K562 (cell line): ENCODE results near the gene GRSF1. TPM values are rescaled to one million over a fixed set of nuclear protein-coding genes. Genes with fewer than 3 reads are reported as not detected.

Source experiments
- ATAC-seq: fragments of 200-7000 bp; cut with Tn5 transposase; 3 replicates; pipeline ENCODE4 v1.9.1; 2020; ENCODE audit warnings: moderate library complexity
- BruUV-seq: library from RNA; stranded (reverse); fragments of 400-500 nt; replicated peaks from 2 replicates; lab custom pipeline; 2021; lab: Mats Ljungman, UMichigan
- CTCF ChIA-PET: fragments of 300-600 bp; formaldehyde crosslinking; extraction: SDS; loops from one replicate; lab custom pipeline; 2021; ENCODE audit warnings: low intra/inter-chr PET ratio; lab: Yijun Ruan, JAX
- POLR2A ChIA-PET: fragments of 300-600, 350-650 bp; sonication (Branson Sonifier 250); formaldehyde crosslinking; extraction: SDS; loops from one replicate; lab custom pipeline; 2021; ENCODE audit warnings: antibody characterized with exemption, inconsistent platforms; lab: Yijun Ruan, JAX
- DNase-seq, 4 experiments: peaks; one replicate each; pipeline versions ENCODE4 v3.0.0 to v3.0.0-alpha.2; 2011 to 2018; ENCODE audit warnings: low spot score in 3 of 4, mixed read lengths in 3 of 4; ENCODE audit errors: extremely low read depth in 1 of 4
- FAIRE-seq: peaks from 2 replicates; lab custom pipeline; 2011; peaks lifted over from hg19 to GRCh38; lab: Jason Lieb, UNC
- H2AFZ ChIP-seq: 2 replicates; pipeline ENCODE4 v1.6.0; 2011; ENCODE audit warnings: low read depth, low read length, control low read depth, inconsistent platforms
- H3K27ac ChIP-seq: fragments of 200-600 bp; 3 replicates; pipeline ENCODE4 v1.8.0; 2011; ENCODE audit warnings: low read depth, mild to moderate bottlenecking, control low read depth, inconsistent platforms, low read length, moderate library complexity, mixed read lengths; ENCODE audit errors: extremely low read depth
- H3K27me3 ChIP-seq, 2 experiments: fragments of 300-600 bp in 1 of 2; 2 replicates in 1 of 2; 3 replicates in 1 of 2; pipeline versions ENCODE4 v1.6.0 to v1.8.0; 2011; ENCODE audit warnings: inconsistent platforms in 2 of 2, low read length in 2 of 2, mild to moderate bottlenecking in 1 of 2, mixed read lengths in 1 of 2, moderate library complexity in 1 of 2; ENCODE audit not compliant: control insufficient read depth in 2 of 2, insufficient read depth in 2 of 2
- H3K36me3 ChIP-seq: fragments of 300-600 bp; 3 replicates; pipeline ENCODE4 v1.8.0; 2011; ENCODE audit warnings: mild to moderate bottlenecking, low read length, inconsistent platforms; ENCODE audit not compliant: control insufficient read depth, insufficient read depth
- H3K4me1 ChIP-seq, 2 experiments: fragments of 200-600 bp in 1 of 2; replicated peaks in 1 of 2; 2 replicates in 1 of 2; 3 replicates in 1 of 2; pipeline versions ENCODE4 v1.5.1 to v1.8.0; 2011; ENCODE audit warnings: inconsistent platforms in 2 of 2, low read length in 2 of 2, mild to moderate bottlenecking in 1 of 2, mixed read lengths in 1 of 2, moderate library complexity in 1 of 2; ENCODE audit not compliant: control insufficient read depth in 2 of 2, insufficient read depth in 2 of 2
- H3K4me2 ChIP-seq: 2 replicates; pipeline ENCODE4 v1.6.1; 2011; ENCODE audit warnings: low read length, control low read depth, inconsistent platforms, mixed read lengths; ENCODE audit not compliant: insufficient read depth
- H3K4me3 ChIP-seq: fragments of 200-600 bp; sonication (generic), shearing (Covaris generic); 2 replicates; pipeline ENCODE4 v1.5.1; 2016; ENCODE audit warnings: control low read depth, inconsistent platforms
- H3K79me2 ChIP-seq: fragments of 200-600 bp; 3 replicates; pipeline ENCODE4 v1.8.0; 2011; ENCODE audit warnings: low read length, inconsistent platforms; ENCODE audit not compliant: control insufficient read depth, insufficient read depth
- H3K9ac ChIP-seq, 2 experiments: 2 replicates each; pipeline versions ENCODE4 v1.6.0 to v1.6.1; 2011; ENCODE audit warnings: low read depth in 2 of 2, low read length in 2 of 2, control low read depth in 1 of 2, inconsistent platforms in 1 of 2, mild to moderate bottlenecking in 1 of 2, mixed read lengths in 1 of 2; ENCODE audit not compliant: insufficient read depth in 1 of 2
- H3K9me1 ChIP-seq: one replicate; pipeline ENCODE4 v1.6.0; 2011; ENCODE audit warnings: inconsistent platforms, mild to moderate bottlenecking, low read length, moderate library complexity; ENCODE audit not compliant: control insufficient read depth, insufficient read depth
- H3K9me3 ChIP-seq: replicated peaks from 2 replicates; pipeline ENCODE4 v1.5.1; 2011; ENCODE audit warnings: low read depth, low read length, inconsistent platforms; ENCODE audit not compliant: control insufficient read depth, insufficient read depth
- H4K20me1 ChIP-seq: replicated peaks from 2 replicates; pipeline ENCODE4 v1.6.1; 2011; ENCODE audit warnings: low read length, inconsistent platforms, mixed read lengths; ENCODE audit not compliant: control insufficient read depth, insufficient read depth
- CBFA2T3 ChIP-seq: fragments of 450-650 bp; IDR thresholded peaks from 2 replicates; pipeline ENCODE4 v1.6.1; 2017
- EP300 ChIP-seq: IDR thresholded peaks from 2 replicates; pipeline ENCODE4 v1.6.1; 2012; ENCODE audit warnings: low read length, improper control_type of control experiment
- FOSL1 ChIP-seq: fragments of 200-800 bp; sonication (Bioruptor generic); conservative IDR thresholded peaks from 2 replicates; pipeline ENCODE4 v1.6.1; 2016; ENCODE audit warnings: missing genetic modification characterization, missing compliant biosample characterization
- HMG20A ChIP-seq: fragments of 450-650 bp; formaldehyde crosslinking; conservative IDR thresholded peaks from 2 replicates; pipeline ENCODE4 v1.4.0; 2020; ENCODE audit warnings: mild to moderate bottlenecking, mixed read lengths
- HNRNPK ChIP-seq: fragments of 200-400 bp; formaldehyde crosslinking; IDR thresholded peaks from one replicate; pipeline ENCODE4 v1.6.1; 2018; ENCODE audit warnings: mild to moderate bottlenecking, low read depth, low read length; ENCODE audit not compliant: poor library complexity, severe bottlenecking
- JUND ChIP-seq, 2 experiments: IDR thresholded peaks; 2 replicates in 1 of 2; 3 replicates in 1 of 2; pipeline ENCODE4 v1.6.1; 2011; ENCODE audit warnings: borderline replicate concordance in 2 of 2, low read depth in 2 of 2, low read length in 2 of 2, improper control_type of control experiment in 1 of 2, missing biosample characterization in 1 of 2, missing genetic modification characterization in 1 of 2, missing genetic modification reagents in 1 of 2
- KLF10 ChIP-seq: fragments of 250-450 bp; sonication (Bioruptor Pico); IDR thresholded peaks from 2 replicates; pipeline ENCODE4 v1.6.1; 2021; ENCODE audit warnings: matching md5 sums
- L3MBTL2 ChIP-seq: fragments of 450-650 bp; IDR thresholded peaks from 2 replicates; pipeline ENCODE4 v1.6.1; 2016; ENCODE audit warnings: mild to moderate bottlenecking, moderate library complexity
- MEIS2 ChIP-seq: fragments of 450-650 bp; IDR thresholded peaks from 2 replicates; pipeline ENCODE4 v1.6.1; 2014; ENCODE audit warnings: mild to moderate bottlenecking; ENCODE audit not compliant: partially characterized antibody
- NR2C1 ChIP-seq, 2 experiments: fragments of 450-650 bp; IDR thresholded peaks; 2 replicates each; pipeline ENCODE4 v1.6.1; 2017; ENCODE audit warnings: mild to moderate bottlenecking in 2 of 2, antibody characterized with exemption in 1 of 2, inconsistent platforms in 1 of 2, missing compliant biosample characterization in 1 of 2, missing genetic modification characterization in 1 of 2
- PKNOX1 ChIP-seq: fragments of 450-650 bp; IDR thresholded peaks from 2 replicates; pipeline ENCODE4 v1.6.1; 2016
- PML ChIP-seq: IDR thresholded peaks from 2 replicates; pipeline ENCODE4 v1.6.1; 2012; ENCODE audit warnings: low read length, inconsistent platforms
- SMARCA4 ChIP-seq: fragments of 450-650 bp; IDR thresholded peaks from 2 replicates; pipeline ENCODE4 v1.6.1; 2016
- SMARCC2 ChIP-seq: fragments of 450-650 bp; IDR thresholded peaks from 2 replicates; pipeline ENCODE4 v1.6.1; 2017; ENCODE audit warnings: antibody characterized with exemption, moderate library complexity, mild to moderate bottlenecking, low read depth
- SMARCE1 ChIP-seq: fragments of 450-650 bp; IDR thresholded peaks from 2 replicates; pipeline ENCODE4 v1.7.1; 2016; ENCODE audit warnings: mild to moderate bottlenecking
- SOX6 ChIP-seq: fragments of 450-650 bp; IDR thresholded peaks from 2 replicates; pipeline ENCODE4 v1.6.1; 2014; ENCODE audit warnings: mild to moderate bottlenecking
- TAF15 ChIP-seq: fragments of 200-400 bp; formaldehyde crosslinking; IDR thresholded peaks from 2 replicates; pipeline ENCODE4 v1.6.1; 2017; ENCODE audit warnings: mild to moderate bottlenecking, low read depth, low read length, moderate library complexity
- TAL1 ChIP-seq: fragments of 450-650 bp; IDR thresholded peaks from 2 replicates; pipeline ENCODE4 v1.6.1; 2016; ENCODE audit warnings: mild to moderate bottlenecking
- WGBS: fragments of 100-300 bp; shearing (Covaris generic); methylation state at CpG from one replicate; pipeline ENCODE4 v1.1.6; 2016; ENCODE audit warnings: low coverage, mixed read lengths; ENCODE audit not compliant: insufficient coverage; ENCODE audit errors: missing lambda C conversion rate; 5-methylcytosine and 5-hydroxymethylcytosine counted together
- in situ Hi-C: fragments of 300-500 bp; cut with MboI; formaldehyde crosslinking; loops from 4 replicates; pipeline ENCODE4 v1.15.0; 2018; ENCODE audit warnings: inconsistent platforms, mixed read lengths
- intact Hi-C: fragments of 100-400 bp; cut with micrococcal nuclease; formaldehyde crosslinking; loops from 2 replicates; pipeline ENCODE4 v1.14.2; 2022
- polyA plus RNA-seq, 8 experiments: library from polyadenylated mRNA; depleted of rRNA in 4 of 8; stranded (reverse) in 5 of 8; unstranded in 3 of 8; fragments of >200 nt; fragmentation: Nextera tagmentation in 2 of 8; fragmentation: Illumina TruSeq in 1 of 8; extraction: Ambion mirVana in 2 of 8; extraction: Trizol in 1 of 8; gene quantifications; 2 replicates each; pipeline versions ENCODE4 v1.2.1 to v1.2.3, GENCODE V29; 2011 to 2014; ENCODE audit warnings: inconsistent platforms in 1 of 8, missing spikeins in 1 of 8
- total RNA-seq, 7 experiments: library from RNA; depleted of rRNA in 6 of 7; stranded (reverse); fragments of >200 nt in 6 of 7; fragmentation: Illumina TruSeq in 2 of 7; extraction: Trizol in 2 of 7; gene quantifications; 2 replicates each; pipeline versions ENCODE4 v1.2.1 to v1.2.3, GENCODE V29; 2011 to 2021; ENCODE audit warnings: low replicate concordance in 1 of 7
- TF ChIP-seq, protein P1 (sequence below), 2 experiments: IDR thresholded peaks in 1 of 2; conservative IDR thresholded peaks in 1 of 2; 2 replicates each; pipeline ENCODE4 v1.6.1; 2016; ENCODE audit warnings: low read depth in 2 of 2, mild to moderate bottlenecking in 1 of 2, missing compliant biosample characterization in 1 of 2, missing genetic modification characterization in 1 of 2, moderate library complexity in 1 of 2

Gene GRSF1
- total and polyA plus RNA-seq, 9 of the 15 experiments (the other 6 are each of a cell fraction or from before 2014, with no cell fraction given), result 33.0 to 105 (median 76.0) TPM

GRCh38 chr4:70877556-70877955 lies 37.9 kb upstream of the GRSF1 start:
- H4K20me1 ChIP-seq, result no peaks in the 10 kb centered on the region
- ATAC-seq, result no peak
- no peaks in the 10 kb centered on the region for H3K9me3 ChIP-seq
- no peaks in the 10 kb centered on the region for H3K79me2 ChIP-seq
- H3K36me3 ChIP-seq, result no peaks in the 10 kb centered on the region
- intact Hi-C loops (no loop called here), in situ Hi-C loops (no loop called here)
- H3K9me1 ChIP-seq, result no peaks in the 10 kb centered on the region
- CTCF ChIA-PET, result no interaction called here
- peaks cover 0 to 5% of the 10 kb centered on the region in 2 experiments; a peak in 2 of 5 replicates for H3K4me1 ChIP-seq
- H2AFZ ChIP-seq, result no peak overlapping the region; the same call in 1 of the 2 replicates
- H3K4me2 ChIP-seq, result no peak overlapping the region
- H3K27me3 ChIP-seq, result no peaks in the 10 kb centered on the region
- 7% methylated on average over 3 of the region's 3 CpGs for WGBS
- no TSS peak for BruUV-seq
- no peak for FAIRE-seq
- DNase-seq, result peak in 1 of 4 experiments; percentile 17
- H3K4me3 ChIP-seq, result no peak overlapping the region
- POLR2A ChIA-PET, result no interaction called here
- H3K27ac ChIP-seq, result no peak overlapping the region
- no peak overlapping the region for H3K9ac ChIP-seq
- TF ChIP-seq NR2C1 (IDR thresholded peaks at IDR 0.05) (no peak), NR2C1 (tag; IDR thresholded peaks at IDR 0.05) (no peak), SOX6 (peak; percentile 63; the same call in 1 of the 2 replicates), HMG20A (no peak), SMARCA4 (peak; percentile 41; the same call in 1 of the 2 replicates), SMARCC2 (peak; percentile 42; the same call in 1 of the 2 replicates), PML (peak; percentile 30; the same call in 1 of the 2 replicates), CBFA2T3 (peak; percentile 48), TAF15 (no peak), SMARCE1 (peak; percentile 76; the same call in 1 of the 2 replicates), FOSL1 (tag) (peak; percentile 60; the same call in 1 of the 2 replicates), L3MBTL2 (peak; percentile 24; the same call in 1 of the 2 replicates), JUND (IDR thresholded peaks at IDR 0.05; ENCODE audit: borderline replicate concordance, low read depth, low read length) (peak; percentile 9; the same call in 1 of the 2 replicates), JUND (tag; IDR thresholded peaks at IDR 0.05; ENCODE audit: borderline replicate concordance, low read depth, low read length) (no peak), TAL1 (peak; percentile 48; the same call in 1 of the 2 replicates), HNRNPK (no peak), MEIS2 (peak; percentile 90), KLF10 (CRISPR knock-in tag) (no peak), PKNOX1 (peak; percentile 29; the same call in 1 of the 2 replicates), EP300 (0 out of 2 replicates have a peak, but pooled peaks have one; percentile 30)
- TF ChIP-seq, protein P1, sequence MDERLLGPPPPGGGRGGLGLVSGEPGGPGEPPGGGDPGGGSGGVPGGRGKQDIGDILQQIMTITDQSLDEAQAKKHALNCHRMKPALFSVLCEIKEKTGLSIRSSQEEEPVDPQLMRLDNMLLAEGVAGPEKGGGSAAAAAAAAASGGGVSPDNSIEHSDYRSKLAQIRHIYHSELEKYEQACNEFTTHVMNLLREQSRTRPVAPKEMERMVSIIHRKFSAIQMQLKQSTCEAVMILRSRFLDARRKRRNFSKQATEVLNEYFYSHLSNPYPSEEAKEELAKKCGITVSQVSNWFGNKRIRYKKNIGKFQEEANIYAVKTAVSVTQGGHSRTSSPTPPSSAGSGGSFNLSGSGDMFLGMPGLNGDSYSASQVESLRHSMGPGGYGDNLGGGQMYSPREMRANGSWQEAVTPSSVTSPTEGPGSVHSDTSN (CRISPR knock-in tag; IDR thresholded peaks at IDR 0.05; ENCODE audit: low read depth), result no peak
- TF ChIP-seq, protein P1 (tag; conservative IDR thresholded peaks at IDR 0.05; ENCODE audit: low read depth), result peak; percentile 77
